ENCODE results near the gene JAK1.
"Not testable (repeated sequence)": the region's sequence is repeated elsewhere in the genome, so short reads cannot be mapped to it uniquely, and the experiment has no call there.

Gene JAK1

DNA sequence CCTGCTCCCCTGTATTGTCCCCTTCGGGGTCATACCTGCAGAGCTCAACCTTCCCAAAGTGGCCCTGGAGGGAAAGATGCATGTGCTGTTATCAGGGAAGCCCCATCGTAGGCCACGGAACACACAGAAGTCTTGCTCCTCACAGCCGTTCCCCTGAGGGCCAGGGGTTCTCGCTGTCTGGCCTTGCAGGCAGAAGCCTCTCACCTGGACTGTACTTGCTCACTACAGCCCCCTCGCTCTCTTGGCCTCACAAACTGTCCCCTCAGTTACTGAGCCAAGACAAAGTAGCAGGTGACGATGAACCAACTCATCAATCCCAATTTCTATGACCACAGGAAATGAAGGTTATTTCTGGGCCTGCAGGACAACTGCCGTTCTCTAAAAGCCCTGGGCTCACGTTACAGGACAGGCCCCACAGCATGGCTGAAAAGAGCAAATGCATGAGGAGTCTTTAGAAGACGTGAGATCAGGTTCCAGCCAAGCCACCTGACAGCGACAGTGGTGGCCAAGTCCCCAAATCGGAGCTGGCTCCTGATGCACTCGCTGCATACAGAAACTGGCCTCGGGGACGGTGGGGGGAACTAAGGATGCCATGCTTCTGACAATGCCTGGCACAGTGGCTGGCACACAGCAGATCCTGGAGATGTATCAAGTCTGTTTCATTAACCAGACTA lies 126.5 kb downstream of the JAK1 start:
- DNase-seq (ENCODE audit: low spot score), result no peak

DNA sequence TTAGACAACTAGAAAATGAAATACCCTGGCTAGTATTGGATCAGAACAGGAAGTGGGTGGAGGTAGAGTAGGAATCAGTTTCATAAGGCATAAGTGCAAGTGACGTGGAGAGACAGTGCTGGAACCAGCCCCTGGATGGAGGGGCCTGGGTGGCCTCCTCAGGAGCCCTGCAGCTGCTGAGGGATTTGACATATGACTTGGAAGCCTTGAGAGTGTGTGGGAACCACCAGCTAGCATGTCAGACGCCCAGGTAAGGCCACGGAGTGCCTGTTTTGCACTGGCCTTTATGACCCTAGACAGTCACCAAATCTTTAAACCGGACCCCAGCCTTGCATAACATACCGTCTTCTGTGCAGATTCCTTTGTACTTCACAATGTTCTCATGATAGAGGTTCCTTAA lies 127.1 kb downstream of the JAK1 start:
- DNase-seq (ENCODE audit: low spot score), result no peak

DNA sequence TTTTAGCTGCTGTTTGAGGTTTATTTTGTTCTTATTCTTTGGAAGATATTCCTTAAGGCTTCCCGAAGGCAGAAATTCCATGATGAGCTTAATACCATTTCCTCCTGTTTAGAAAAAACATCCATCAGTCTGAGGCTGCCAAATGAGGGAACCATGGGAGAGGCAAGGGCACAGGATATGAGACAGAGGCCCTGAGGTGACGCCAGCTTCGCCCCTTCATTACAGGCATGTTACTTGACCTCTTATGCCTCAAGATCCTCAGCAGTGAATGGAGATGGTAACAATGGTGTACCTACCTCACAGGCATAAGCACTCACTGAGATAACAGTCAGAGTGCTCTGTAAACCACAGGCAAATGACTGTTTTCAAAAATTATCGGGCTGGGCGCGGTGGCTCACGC lies 127.9 kb downstream of the JAK1 start:
- DNase-seq (ENCODE audit: low spot score), result no peak

DNA sequence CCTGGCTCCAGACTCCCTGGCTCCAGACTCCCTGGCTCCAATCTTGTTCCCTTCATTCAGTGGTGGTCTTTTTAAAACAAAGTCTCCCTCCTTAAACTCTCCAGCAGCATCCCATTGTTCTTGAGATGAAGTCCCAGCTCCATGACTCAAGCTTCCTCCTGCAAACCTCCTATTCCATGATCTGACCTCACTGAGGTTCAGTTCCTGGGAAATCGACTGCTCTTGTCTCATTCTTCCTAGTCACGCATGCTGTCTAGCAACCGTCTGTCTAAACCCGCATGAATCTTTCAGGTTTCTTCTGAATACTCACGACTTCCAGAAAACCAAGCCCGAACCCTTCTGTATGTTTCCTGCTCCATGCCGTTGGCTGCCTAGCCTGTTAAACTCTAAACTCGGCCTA lies 129.5 kb downstream of the JAK1 start:
- no peak for DNase-seq (ENCODE audit: low spot score)

DNA sequence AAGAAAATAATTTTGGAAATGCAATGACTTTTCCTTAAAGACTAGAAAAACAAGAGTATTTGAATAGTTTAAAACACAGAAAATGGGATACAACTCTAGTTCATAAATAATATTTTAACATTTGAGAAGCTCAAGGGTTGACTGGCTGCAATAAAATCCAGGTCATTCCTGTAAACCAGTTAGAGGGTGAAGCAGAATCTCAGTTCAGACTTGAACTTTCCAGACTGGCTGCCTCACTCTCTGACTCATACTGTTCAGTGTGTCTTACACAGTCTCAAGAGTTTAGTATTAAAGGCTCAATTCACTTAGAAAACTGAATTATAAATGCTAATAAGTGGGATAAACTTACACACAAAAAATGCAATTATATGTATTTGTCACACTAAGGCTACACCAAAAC lies 131.6 kb downstream of the JAK1 start:
- peak; percentile 61 for DNase-seq (ENCODE audit: low spot score)

DNA sequence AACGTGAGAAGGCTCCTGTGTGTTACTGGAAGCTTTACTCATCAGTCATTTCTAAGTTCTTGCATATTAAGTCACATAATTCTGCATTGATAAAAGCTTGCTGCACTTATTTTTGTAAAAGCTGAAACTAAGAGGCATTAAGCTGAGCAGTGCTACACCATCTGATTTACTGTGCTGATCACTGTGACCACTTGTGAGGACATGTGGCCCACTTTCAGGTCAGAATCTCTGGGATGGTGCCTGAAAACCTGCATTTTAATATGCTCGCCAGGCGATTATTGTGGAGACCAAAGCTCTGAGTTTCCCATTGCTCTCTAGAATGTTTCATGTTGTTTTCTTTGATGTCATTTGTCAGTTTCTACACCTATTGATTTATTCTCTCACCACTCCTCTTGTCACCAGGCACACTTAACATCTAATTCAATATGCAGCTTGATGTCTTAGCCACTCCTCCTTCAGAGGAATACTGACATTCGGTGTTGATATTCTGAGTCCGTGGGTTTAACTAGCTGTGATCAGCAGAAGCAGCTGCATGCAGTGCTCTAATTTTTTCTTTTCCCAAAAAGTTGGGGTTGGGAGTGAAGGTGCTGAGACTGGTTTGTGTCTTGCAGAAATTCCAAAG lies 136.2 kb downstream of the JAK1 start:
- DNase-seq (ENCODE audit: low spot score), result no peak

DNA sequence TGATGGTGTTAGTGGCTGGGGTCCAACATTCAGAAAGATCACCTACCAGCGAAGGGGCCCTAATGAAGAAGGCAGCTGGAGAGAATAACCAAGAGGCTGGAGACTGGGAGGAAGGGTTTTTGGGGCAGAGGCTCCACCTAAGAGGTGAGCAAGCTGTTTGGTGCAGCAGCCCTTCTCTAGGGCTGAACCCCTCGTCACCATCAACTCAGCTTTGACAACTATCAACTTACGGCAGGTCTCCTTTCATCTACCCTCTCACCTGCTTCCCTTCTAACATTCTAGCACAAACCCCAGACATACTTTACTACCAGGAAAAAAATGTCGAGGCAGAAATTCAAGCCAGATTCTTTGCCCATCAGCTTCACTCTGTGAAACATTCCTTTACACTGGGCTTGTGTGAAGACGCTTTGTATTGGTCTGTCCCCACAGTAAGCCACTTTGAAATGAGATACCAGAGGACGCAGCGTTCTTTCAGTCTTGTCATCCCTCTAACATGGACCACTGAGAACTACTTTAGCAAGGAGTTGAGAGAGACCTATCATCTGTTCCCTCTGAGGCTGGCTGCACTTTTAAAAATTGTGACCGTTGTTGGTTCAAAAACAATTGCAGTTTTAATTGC lies 136.8 kb downstream of the JAK1 start:
- no peak for DNase-seq (ENCODE audit: low spot score)

DNA sequence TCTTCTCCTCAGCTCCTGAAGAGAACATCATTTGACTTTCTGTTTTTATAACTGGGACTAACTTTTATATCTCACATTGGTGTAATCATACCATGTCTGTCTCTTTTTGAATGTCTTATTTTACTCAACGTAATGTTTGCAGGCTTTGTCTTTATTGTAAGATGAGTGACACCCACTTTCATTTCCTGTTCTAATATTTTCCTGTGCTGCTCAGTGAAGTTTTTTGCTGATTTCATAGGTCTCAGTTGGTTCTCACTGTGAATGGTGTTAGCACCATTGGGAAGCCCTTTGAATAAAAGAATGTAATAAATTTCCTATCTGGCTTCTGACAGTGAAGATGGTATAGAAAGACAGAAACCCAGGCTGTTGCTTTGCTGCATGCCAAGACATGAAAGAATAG lies 137.5 kb downstream of the JAK1 start:
- no peak for DNase-seq (ENCODE audit: low spot score)

DNA sequence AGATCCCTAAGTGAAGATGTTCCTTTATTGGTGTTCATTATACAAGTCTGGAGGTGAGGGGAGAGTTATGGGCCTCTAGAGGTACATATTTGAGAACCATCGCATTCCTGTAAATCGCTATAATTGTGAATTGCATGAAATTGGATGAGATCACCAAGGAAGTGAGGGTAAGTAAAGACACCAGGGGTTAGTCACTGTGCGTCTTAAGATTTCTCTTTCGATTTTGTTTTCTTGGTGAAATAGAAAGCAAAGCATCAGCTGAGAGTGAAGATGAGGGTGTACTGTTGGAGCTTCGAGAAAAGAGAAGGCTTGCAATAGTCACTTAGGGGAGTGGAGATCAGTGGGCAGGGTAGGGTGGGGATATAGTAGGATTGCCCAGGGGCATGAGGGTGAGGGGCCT lies 139.4 kb downstream of the JAK1 start:
- DNase-seq (ENCODE audit: low spot score), result no peak

DNA sequence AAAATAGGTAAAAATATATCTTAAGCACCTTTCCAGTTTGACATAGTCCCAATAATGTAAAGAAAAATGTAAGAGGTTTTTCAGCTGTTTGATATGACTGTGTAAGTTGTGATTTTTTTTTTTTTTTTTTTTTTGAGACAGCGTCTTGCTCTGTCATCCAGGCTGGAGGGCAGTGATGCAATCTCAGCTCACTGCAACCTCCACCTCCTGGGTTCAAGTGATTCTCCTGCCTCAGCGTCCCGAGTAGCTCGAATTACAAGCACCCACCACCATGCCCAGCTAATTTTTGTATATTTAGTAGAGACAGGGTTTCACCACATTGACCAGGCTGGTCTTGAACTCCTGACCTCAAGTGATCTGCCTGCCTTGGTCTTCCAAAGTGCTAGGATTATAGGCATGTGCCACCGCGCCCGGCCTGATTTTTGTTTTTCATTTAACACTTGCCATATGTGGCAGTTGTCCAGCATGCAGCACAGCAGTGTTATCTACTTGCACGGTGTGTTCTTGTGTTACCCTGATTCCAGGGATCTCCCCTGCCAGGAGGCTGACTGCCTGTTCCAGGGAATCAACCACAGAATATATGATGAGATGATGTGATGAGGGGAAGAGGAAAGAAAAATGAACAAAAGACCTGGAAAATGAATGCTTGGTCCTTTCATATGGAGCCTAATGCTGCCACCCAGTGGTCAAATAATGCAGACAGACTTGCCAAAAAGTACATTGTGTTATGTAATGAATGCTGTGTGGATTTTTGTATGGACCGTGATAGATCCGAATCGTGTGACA lies 142.5 kb downstream of the JAK1 start:
- peak; percentile 80 for DNase-seq (ENCODE audit: low spot score)

DNA sequence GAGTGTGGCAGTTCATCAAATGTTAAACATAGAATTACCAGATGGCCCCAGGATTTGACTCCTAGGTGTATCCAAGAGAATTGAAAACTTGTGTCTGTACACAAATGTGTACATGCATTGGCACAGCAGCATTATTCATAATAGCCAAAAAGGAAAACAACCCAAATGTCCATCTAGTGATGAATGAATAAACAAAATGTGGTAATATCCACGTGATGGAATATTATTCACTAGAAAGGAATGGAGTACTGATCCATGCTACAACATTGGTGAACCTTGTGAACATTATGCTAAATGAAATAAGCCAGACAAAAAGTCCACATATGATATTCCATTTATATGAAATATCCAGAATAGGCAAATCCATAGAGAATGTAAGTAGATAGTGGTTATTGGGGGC lies 143.7 kb downstream of the JAK1 start:
- peak; percentile 9 for DNase-seq (ENCODE audit: low spot score)

DNA sequence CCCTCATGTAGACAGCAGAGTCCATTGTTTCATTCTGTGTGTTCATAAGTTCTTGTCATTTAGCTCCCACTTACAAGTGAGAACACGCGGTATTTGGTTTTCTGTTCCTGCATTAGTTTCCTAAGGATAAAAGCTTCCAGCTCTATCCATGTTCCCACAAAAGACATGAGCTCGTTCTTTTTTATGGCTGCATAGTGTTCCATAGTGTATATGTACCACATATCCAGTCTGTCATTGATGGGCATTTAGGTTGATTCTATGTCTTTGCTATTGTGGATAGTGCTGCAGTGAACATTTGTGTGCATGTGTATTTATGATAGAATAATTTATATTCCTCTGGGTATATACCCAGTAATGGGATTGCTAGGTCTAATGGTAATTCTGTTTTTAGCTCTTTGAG lies 145.8 kb downstream of the JAK1 start:
- not testable (repeated sequence) for DNase-seq (ENCODE audit: low spot score)

DNA sequence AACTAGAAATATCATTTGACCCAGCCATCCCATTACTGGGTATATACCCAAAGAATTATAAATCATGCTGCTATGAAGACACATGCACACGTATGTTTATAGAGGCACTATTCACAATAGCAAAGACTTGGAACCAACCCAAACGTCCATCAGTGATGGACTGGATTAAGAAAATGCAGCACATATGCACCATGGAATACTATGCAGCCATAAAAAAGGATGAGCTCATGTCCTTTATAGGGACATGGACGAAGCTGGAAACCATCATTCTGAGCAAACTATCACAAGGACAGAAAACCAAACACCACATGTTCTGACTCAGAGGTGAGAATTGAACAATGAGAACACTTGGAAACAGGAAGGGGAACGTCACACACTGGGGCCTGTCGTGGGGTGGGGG lies 149.0 kb downstream of the JAK1 start:
- DNase-seq (ENCODE audit: low spot score), result not testable (repeated sequence)

DNA sequence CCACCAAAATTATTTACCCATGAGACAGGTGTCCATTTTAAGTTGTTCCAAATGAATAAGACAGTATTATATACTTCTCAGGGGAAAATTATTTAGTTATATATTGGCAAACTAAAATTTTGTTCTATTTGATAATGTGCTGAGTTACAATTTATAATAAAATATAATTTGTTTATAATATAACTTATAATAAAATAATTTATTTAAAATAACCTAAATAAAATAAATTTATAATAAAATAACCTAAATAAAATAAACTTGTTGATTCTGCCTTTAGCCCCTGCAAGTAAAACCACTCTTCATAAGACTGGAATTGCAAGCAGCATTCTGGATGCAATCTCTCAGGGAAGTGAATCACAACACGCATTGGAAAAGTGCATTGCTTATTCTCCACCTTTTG lies 151.9 kb downstream of the JAK1 start:
- DNase-seq (ENCODE audit: low spot score), result no peak

DNA sequence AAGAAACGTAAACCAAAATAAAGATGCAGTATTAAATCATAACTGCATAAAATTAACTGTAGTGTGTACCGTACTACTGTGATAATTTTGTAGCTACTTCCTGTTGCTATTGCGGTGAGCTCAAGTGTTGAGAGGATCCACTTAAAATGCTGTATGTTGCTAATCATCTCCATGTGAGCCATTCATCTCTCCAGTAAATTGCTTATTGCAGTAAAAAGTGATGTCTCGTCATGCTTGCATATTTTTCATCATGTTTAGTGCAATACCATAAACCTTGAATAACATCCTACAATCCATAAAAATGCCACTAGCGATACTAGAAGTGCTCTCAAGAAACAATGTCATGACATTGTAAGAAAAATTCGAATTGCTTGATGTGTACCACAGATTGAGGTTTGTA lies 155.2 kb downstream of the JAK1 start:
- DNase-seq (ENCODE audit: low spot score), result no peak

DNA sequence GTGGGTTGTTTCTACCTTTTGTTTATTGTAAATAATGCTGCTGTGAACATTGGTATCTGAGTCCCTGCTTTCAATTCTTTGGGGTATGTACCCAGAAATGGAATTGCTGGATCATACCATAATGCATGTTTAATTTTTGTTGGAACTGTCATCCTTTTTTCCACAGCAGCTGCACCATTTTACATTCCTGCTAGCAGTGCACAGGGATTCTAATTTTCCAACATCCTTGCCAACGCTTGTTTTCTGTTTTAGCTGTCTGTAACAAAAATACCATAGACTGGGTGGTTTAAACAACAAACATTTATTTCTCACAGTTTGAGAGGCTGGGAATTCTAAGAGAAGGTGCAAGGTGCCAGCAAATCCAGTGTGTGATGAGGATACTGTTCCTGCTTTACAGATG lies 156.3 kb downstream of the JAK1 start:
- DNase-seq (ENCODE audit: low spot score), result no peak

DNA sequence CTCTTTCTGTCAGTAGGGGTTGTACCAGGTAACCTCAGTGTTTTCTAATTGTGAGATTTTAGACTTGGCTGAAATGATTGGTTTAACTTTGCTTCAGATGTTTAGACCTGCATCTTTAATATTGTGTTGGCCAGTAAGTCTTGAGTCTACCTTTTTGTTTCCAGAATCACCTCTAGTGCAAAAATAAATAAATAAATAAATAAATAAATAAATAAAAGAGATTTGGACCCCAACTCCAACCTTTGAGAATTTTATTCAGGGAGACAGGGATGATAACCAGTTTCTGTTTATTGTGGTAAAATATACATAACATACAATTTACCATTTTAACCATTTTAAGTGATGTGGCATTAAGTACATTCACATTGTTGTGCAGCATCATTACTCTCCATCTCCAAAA lies 157.0 kb downstream of the JAK1 start:
- DNase-seq (ENCODE audit: low spot score), result no peak

DNA sequence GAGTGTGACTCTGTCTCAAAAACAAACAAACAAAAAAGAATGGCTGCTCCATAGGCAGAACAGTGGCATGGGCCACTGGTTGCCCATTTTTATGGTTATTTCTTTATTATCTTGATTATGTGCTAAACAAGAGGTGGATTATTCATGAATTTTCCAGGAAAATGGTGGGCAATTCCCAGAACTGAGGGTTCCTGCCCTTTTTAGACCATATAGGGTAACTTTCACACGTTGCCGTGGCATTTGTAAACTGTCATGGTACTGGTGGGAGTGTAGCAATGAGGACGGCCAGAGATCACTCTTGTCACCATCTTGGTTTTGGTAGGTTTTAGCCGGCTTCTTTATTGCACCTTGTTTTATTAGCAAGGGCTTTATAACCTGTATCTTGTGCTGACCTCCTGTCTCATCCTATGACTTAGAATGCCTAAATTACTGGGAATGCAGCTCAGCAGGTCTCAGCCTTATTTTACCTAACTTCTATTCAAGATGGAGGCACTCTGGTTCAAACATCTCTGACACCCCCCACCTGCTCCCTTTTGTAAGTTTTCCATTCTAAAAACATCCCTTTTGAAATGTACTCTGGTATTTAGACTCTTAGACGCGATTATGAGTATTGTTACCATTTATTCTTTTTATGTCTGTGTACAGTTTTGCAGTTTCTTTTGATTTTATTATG lies 164.4 kb downstream of the JAK1 start:
- no peak for DNase-seq (ENCODE audit: low spot score)

DNA sequence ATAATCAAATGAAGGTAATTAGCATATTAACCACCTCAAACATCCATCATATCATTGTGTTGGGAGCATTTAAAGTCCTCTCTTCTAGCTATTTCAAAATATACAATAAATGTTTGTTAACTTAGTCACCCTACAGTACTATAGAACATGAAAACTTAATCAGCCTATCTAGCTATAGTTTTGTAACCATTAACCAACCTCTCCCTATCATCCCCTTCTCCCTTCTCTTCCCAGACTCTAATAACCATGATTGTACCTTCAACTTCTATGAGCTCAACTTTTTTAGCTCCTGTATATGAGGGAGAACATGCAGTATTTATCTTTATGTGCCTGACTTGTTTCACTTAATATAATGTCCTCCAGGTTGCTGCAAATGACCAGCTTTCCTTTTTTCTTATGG lies 167.5 kb downstream of the JAK1 start:
- no peak for DNase-seq (ENCODE audit: low spot score)

DNA sequence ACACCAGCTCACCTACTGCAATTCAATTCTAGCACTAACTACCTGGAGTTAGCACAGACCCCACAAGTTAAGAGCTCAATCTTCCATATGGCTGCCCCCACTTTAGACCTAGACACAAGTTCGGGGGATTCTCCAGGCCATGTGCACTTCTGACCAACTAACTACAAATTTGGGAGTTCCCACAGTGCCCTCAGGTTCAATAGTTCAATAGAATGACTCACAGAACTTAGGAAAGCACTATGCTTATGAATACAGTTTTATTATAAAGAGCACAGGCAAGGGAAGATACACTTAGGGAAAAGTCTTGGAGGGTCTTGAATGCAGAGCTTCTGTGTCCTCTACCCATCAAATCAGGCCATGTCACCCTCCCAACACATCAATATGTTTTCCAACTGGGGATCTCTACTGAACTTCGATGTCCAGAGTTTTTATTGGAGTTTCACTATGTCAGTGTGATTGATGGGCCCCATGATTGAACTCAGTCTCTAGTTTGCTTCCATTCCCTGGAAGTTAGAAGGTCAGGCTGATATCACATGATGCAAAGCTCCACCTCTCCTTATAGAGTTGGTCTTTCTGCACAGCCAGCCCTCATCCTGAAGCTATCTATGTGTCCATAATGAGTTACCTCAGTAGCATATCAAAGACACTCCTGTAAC lies 175.4 kb downstream of the JAK1 start:
- no peak for DNase-seq (ENCODE audit: low spot score)

Data from RKO (cell line).